GM12878 (cell line): ENCODE data around the gene AOPEP. TPM values are rescaled to one million over a fixed set of nuclear protein-coding genes. Genes with fewer than 3 reads are reported as not detected.

Experiments
- ATAC-seq: fragments of 200-7000 bp; cut with Tn5 transposase; 3 replicates; pipeline ENCODE4 v1.9.1; 2020; ENCODE audit warnings: mild to moderate bottlenecking, moderate library complexity
- BruUV-seq: library from RNA; stranded (reverse); fragments of 400-500 nt; replicated peaks from 2 replicates; lab custom pipeline; 2021; lab: Mats Ljungman, UMichigan
- CTCF ChIA-PET: fragments of 300-600 bp; sonication (Branson Sonifier 250); formaldehyde crosslinking; extraction: SDS; loops from one replicate; lab custom pipeline; 2021; ENCODE audit warnings: inconsistent platforms; lab: Yijun Ruan, JAX
- POLR2A ChIA-PET: fragments of 350-600 bp; formaldehyde crosslinking; extraction: SDS; loops from one replicate; lab custom pipeline; 2021; ENCODE audit warnings: inconsistent platforms; lab: Charles Lee
- RAD21 ChIA-PET: fragments of 300-600 bp; sonication (Branson Sonifier 250); formaldehyde crosslinking; loops from one replicate; lab custom pipeline; 2023; ENCODE audit warnings: antibody characterized with exemption; ENCODE audit not compliant: unreplicated experiment; lab: Charles Lee
- SMC1A ChIA-PET: fragments of 300-600 bp; sonication (Branson Sonifier 250); formaldehyde crosslinking; loops from one replicate; lab custom pipeline; 2023; ENCODE audit not compliant: unreplicated experiment, uncharacterized antibody; lab: Charles Lee
- DNase-seq: peaks from one replicate; pipeline ENCODE4 v3.0.0-alpha.2; 2011; ENCODE audit warnings: low read depth, low spot score
- FAIRE-seq: peaks from 3 replicates; lab custom pipeline; 2011; peaks lifted over from hg19 to GRCh38; lab: Jason Lieb, UNC
- H2AFZ ChIP-seq: 2 replicates; pipeline ENCODE4 v1.6.0; 2011; ENCODE audit warnings: low read depth, low read length, control low read depth; ENCODE audit not compliant: control insufficient read depth
- H3K27ac ChIP-seq: 2 replicates; pipeline ENCODE4 v1.5.1; 2011; ENCODE audit warnings: control low read depth; ENCODE audit not compliant: control insufficient read depth, insufficient read depth
- H3K27me3 ChIP-seq, 2 experiments: replicated peaks in 1 of 2; 2 replicates each; pipeline versions ENCODE4 v1.6.0 to v1.6.1; 2011; ENCODE audit warnings: low read length in 1 of 2; ENCODE audit not compliant: control insufficient read depth in 2 of 2, insufficient read depth in 2 of 2
- H3K36me3 ChIP-seq, 2 experiments: 2 replicates each; pipeline ENCODE4 v1.5.1; 2011; ENCODE audit warnings: low read length in 1 of 2; ENCODE audit not compliant: control insufficient read depth in 2 of 2, insufficient read depth in 2 of 2
- H3K4me1 ChIP-seq: 2 replicates; pipeline ENCODE4 v1.6.1; 2011; ENCODE audit warnings: mild to moderate bottlenecking, low read length, moderate library complexity, mixed read lengths; ENCODE audit not compliant: control insufficient read depth, insufficient read depth
- H3K4me2 ChIP-seq: 2 replicates; pipeline ENCODE4 v1.6.0; 2011; ENCODE audit warnings: control low read depth; ENCODE audit not compliant: control insufficient read depth, insufficient read depth
- H3K4me3 ChIP-seq: fragments of 200-600 bp; sonication (generic); 2 replicates; pipeline ENCODE4 v1.5.1; 2016
- H3K79me2 ChIP-seq: 2 replicates; pipeline ENCODE4 v1.6.0; 2011; ENCODE audit warnings: low read length; ENCODE audit not compliant: control insufficient read depth, insufficient read depth
- H3K9ac ChIP-seq: 2 replicates; pipeline ENCODE4 v1.8.0; 2011; ENCODE audit warnings: low read length, control low read depth, mixed read lengths; ENCODE audit not compliant: control insufficient read depth, insufficient read depth
- H3K9me3 ChIP-seq: replicated peaks from 3 replicates; pipeline ENCODE4 v1.5.1; 2011; ENCODE audit warnings: mild to moderate bottlenecking, low read length; ENCODE audit not compliant: control insufficient read depth, insufficient read depth
- H4K20me1 ChIP-seq: 2 replicates; pipeline ENCODE4 v1.6.0; 2011; ENCODE audit not compliant: control insufficient read depth, insufficient read depth
- WRNIP1 ChIP-seq: IDR thresholded peaks from 2 replicates; pipeline ENCODE4 v1.6.1; 2011; ENCODE audit warnings: low read depth, low read length, improper control_type of control experiment, borderline replicate concordance
- WGBS: methylation state at CpG from one replicate; pipeline ENCODE4 v1.1.6; 2016; ENCODE audit warnings: low lambda C conversion rate; ENCODE audit not compliant: insufficient replicate concordance, insufficient coverage; ENCODE audit errors: missing lambda C conversion rate; 5-methylcytosine and 5-hydroxymethylcytosine counted together
- in situ Hi-C: fragments of 300-500 bp; cut with MboI; formaldehyde crosslinking; loops from 9 replicates; pipeline ENCODE4 v1.14.3; 2018; ENCODE audit warnings: mixed read lengths
- intact Hi-C: fragments of 100-400 bp; cut with micrococcal nuclease; formaldehyde crosslinking; loops from one replicate; pipeline ENCODE4 v1.14.2; 2022; ENCODE audit not compliant: unreplicated experiment
- polyA plus RNA-seq, 11 experiments: library from polyadenylated mRNA; depleted of rRNA in 4 of 11; unstranded in 6 of 11; stranded (reverse) in 5 of 11; fragments of >200 nt; fragmentation: Nextera tagmentation in 4 of 11; fragmentation: Illumina TruSeq in 1 of 11; extraction: Ambion mirVana in 4 of 11; extraction: Trizol in 1 of 11; gene quantifications; 1 replicate in 1 of 11; 2 replicates in 10 of 11; pipeline versions ENCODE4 v1.2.1 to v1.2.3, GENCODE V29; 2011 to 2016; ENCODE audit warnings: inconsistent platforms in 2 of 11, missing spikeins in 2 of 11, low read depth in 1 of 11
- total RNA-seq, 4 experiments: library from RNA; depleted of rRNA in 3 of 4; stranded (reverse); fragments of >200 nt in 3 of 4; fragmentation: Illumina TruSeq in 1 of 4; extraction: Trizol in 1 of 4; gene quantifications; 2 replicates each; pipeline versions ENCODE4 v1.2.1 to v1.2.3, GENCODE V29; 2013 to 2021
- TF ChIP-seq, protein P1 (sequence below), 3 experiments: IDR thresholded peaks in 2 of 3; conservative IDR thresholded peaks in 1 of 3; 2 replicates each; pipeline ENCODE4 v1.5.1; 2011; ENCODE audit warnings: low read depth in 3 of 3, low read length in 3 of 3, mild to moderate bottlenecking in 3 of 3, control low read depth in 2 of 3, moderate library complexity in 2 of 3, inconsistent platforms in 1 of 3, mixed read lengths in 1 of 3; ENCODE audit not compliant: control insufficient read depth in 2 of 3, insufficient read depth in 1 of 3; ENCODE audit errors: extremely low read depth in 1 of 3

The AOPEP gene
- total and polyA plus RNA-seq, 10 of the 15 experiments (the other 5 are each of a cell fraction or from before 2014, with no cell fraction given), result 2.3 to 16.9 (median 10.1) TPM

GRCh38 chr9:95124582-95125367 lies 398.3 kb downstream of the AOPEP start:
- Histone ChIP-seq H3K9me3 (no peaks in the 10 kb centered on the region), H3K4me1 (no peaks in the 10 kb centered on the region), H3K36me3 (no peaks in the 10 kb centered on the region), H3K27me3 (no peaks in the 10 kb centered on the region), H3K4me2 (no peak overlapping the region), H4K20me1 (no peaks in the 10 kb centered on the region), H3K4me3 (no peak overlapping the region), H3K79me2 (no peaks in the 10 kb centered on the region), H2AFZ (no peak overlapping the region), H3K27ac (no peak overlapping the region), H3K9ac (no peak overlapping the region)
- FAIRE-seq (no peak), ATAC-seq (no peak), DNase-seq (no peak)
- SMC1A ChIA-PET, result interaction anchor here (1.2 to 5.2 kb wide), 8 partner anchors 8 to 455 kb away, joined by 3 to 95 read pairs (median 5); no protein-coding TSS in a partner anchor
- BruUV-seq, result no TSS peak
- POLR2A ChIA-PET, result no interaction called here
- intact Hi-C loops, result loop anchor here (5.0 kb wide), 1 partner anchor 457 kb away; no protein-coding TSS in a partner anchor
- CTCF ChIA-PET, result interaction anchor here (1.1 to 10.6 kb wide), 9 partner anchors 9 to 457 kb away, joined by 3 to 355 read pairs (median 7); no protein-coding TSS in a partner anchor
- 93% methylated on average over 9 of the region's 9 CpGs for WGBS
- RAD21 ChIA-PET, result interaction anchor here (1.9 to 7.7 kb wide), 3 partner anchors 342 to 455 kb away, joined by 10 to 134 read pairs (median 81); no protein-coding TSS in a partner anchor
- in situ Hi-C loops, result loop anchor here (5.0 kb wide), 2 partner anchors 337 to 442 kb away; no protein-coding TSS in a partner anchor
- TF ChIP-seq, protein P1, sequence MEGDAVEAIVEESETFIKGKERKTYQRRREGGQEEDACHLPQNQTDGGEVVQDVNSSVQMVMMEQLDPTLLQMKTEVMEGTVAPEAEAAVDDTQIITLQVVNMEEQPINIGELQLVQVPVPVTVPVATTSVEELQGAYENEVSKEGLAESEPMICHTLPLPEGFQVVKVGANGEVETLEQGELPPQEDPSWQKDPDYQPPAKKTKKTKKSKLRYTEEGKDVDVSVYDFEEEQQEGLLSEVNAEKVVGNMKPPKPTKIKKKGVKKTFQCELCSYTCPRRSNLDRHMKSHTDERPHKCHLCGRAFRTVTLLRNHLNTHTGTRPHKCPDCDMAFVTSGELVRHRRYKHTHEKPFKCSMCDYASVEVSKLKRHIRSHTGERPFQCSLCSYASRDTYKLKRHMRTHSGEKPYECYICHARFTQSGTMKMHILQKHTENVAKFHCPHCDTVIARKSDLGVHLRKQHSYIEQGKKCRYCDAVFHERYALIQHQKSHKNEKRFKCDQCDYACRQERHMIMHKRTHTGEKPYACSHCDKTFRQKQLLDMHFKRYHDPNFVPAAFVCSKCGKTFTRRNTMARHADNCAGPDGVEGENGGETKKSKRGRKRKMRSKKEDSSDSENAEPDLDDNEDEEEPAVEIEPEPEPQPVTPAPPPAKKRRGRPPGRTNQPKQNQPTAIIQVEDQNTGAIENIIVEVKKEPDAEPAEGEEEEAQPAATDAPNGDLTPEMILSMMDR (IDR thresholded peaks at IDR 0.05 in 2 of 3, conservative IDR thresholded peaks at IDR 0.05 in 1 of 3; ENCODE audit: control insufficient read depth in 2 of 3, extremely low read depth in 1 of 3, insufficient read depth in 1 of 3, low read depth in 3 of 3, low read length in 3 of 3), result peak in 2 of 3 experiments; percentile 12 to 17; a peak in 1 of 6 replicates
- no peak for TF ChIP-seq WRNIP1
